ENCODE measurements around the gene MAP4. TPM values are rescaled to one million over a fixed set of nuclear protein-coding genes. Genes with fewer than 3 reads are reported as not detected.

Gene MAP4
- total RNA-seq, 4 donors from 2014 or later: 55.0 to 171 (median 89.3) TPM

- no peak for DNase-seq
- Histone ChIP-seq H3K9me3 (no peaks in the 10 kb centered on the region), H3K27me3 (no peaks in the 10 kb centered on the region), H3K4me3 (no peak overlapping the region), H3K27ac (no peak overlapping the region), H3K36me3 (no peaks in the 10 kb centered on the region), H3K4me1 (peaks cover 0 to 3% (median 0%) of the 10 kb centered on the region in 4 donors)
- TF ChIP-seq CTCF (IDR thresholded peaks at IDR 0.05) (no peak), POLR2A (IDR thresholded peaks at IDR 0.05) (no peak)
These were observed 37.1 kb downstream of the MAP4 start for GRCh38 chr3:47979070-47979469.

- TF ChIP-seq POLR2A (IDR thresholded peaks at IDR 0.05) (no peak), CTCF (IDR thresholded peaks at IDR 0.05) (no peak)
- H3K4me3 ChIP-seq: no peak overlapping the region
- H3K27me3 ChIP-seq: no peaks in the 10 kb centered on the region
- DNase-seq: no peak
- peaks cover 0 to 3% (median 0%) of the 10 kb centered on the region in 4 donors for H3K4me1 ChIP-seq
- no peaks in the 10 kb centered on the region for H3K36me3 ChIP-seq
- H3K27ac ChIP-seq: no peak overlapping the region
- no peaks in the 10 kb centered on the region for H3K9me3 ChIP-seq
These were observed 37.8 kb downstream of the MAP4 start for GRCh38 chr3:47978386-47978785.

GRCh38 chr3:47976135-47976732 lies 40.0 kb downstream of the MAP4 start:
- no peak for DNase-seq
- H3K4me1 ChIP-seq: peaks cover 0 to 3% (median 0%) of the 10 kb centered on the region in 4 donors
- no peaks in the 10 kb centered on the region for H3K9me3 ChIP-seq
- no peak overlapping the region for H3K4me3 ChIP-seq
- H3K36me3 ChIP-seq: no peaks in the 10 kb centered on the region
- H3K27me3 ChIP-seq: no peaks in the 10 kb centered on the region
- TF ChIP-seq POLR2A (IDR thresholded peaks at IDR 0.05) (no peak), CTCF (IDR thresholded peaks at IDR 0.05) (no peak)
- H3K27ac ChIP-seq: peak overlapping the region in 1 of 4 donors; percentile 62

GRCh38 chr3:47974974-47975470 lies 41.2 kb downstream of the MAP4 start:
- DNase-seq: no peak
- Histone ChIP-seq H3K36me3 (no peaks in the 10 kb centered on the region), H3K27ac (peak overlapping the region in 1 of 4 donors; percentile 62), H3K4me1 (peaks cover 0 to 3% (median 0%) of the 10 kb centered on the region in 4 donors), H3K9me3 (no peaks in the 10 kb centered on the region), H3K27me3 (no peaks in the 10 kb centered on the region), H3K4me3 (no peak overlapping the region)
- TF ChIP-seq POLR2A (IDR thresholded peaks at IDR 0.05) (no peak), CTCF (IDR thresholded peaks at IDR 0.05) (no peak)

GRCh38 chr3:47971081-47971480 lies 45.1 kb downstream of the MAP4 start:
- no peaks in the 10 kb centered on the region for H3K9me3 ChIP-seq
- H3K36me3 ChIP-seq: no peaks in the 10 kb centered on the region
- H3K27ac ChIP-seq: no peak overlapping the region
- no peaks in the 10 kb centered on the region for H3K27me3 ChIP-seq
- no peak for DNase-seq
- no peak overlapping the region for H3K4me3 ChIP-seq
- no peak for TF ChIP-seq POLR2A (IDR thresholded peaks at IDR 0.05)
- TF ChIP-seq CTCF (IDR thresholded peaks at IDR 0.05): no peak
- H3K4me1 ChIP-seq: peaks cover 0 to 3% (median 0%) of the 10 kb centered on the region in 4 donors

Data from Peyer's patch (tissue), 4 donors.